ENCODE measurements around the gene ZBTB2. TPM values are rescaled to one million over a fixed set of nuclear protein-coding genes. Genes with fewer than 3 reads are reported as not detected.
"Not testable (repeated sequence)": the region's sequence is repeated elsewhere in the genome, so short reads cannot be mapped to it uniquely, and the experiment has no call there.

Gene ZBTB2
- total RNA-seq, 1 experiment from 2014 or later: 34.6 TPM

- no peak for DNase-seq (ENCODE audit: low read depth)
These were observed 55.4 kb downstream of the ZBTB2 start for GRCh38 chr6:151335930-151336329.

- DNase-seq (ENCODE audit: low read depth): no peak
These were observed 61.1 kb downstream of the ZBTB2 start for GRCh38 chr6:151330130-151330696.

GRCh38 chr6:151327101-151327500 lies 64.3 kb downstream of the ZBTB2 start:
- DNase-seq (ENCODE audit: low read depth): no peak

- no peak for DNase-seq (ENCODE audit: low read depth)
These were observed 65.1 kb downstream of the ZBTB2 start for GRCh38 chr6:151326116-151326825.

GRCh38 chr6:151325075-151326050 lies 66.0 kb downstream of the ZBTB2 start:
- peak; percentile 74 for DNase-seq (ENCODE audit: low read depth)

GRCh38 chr6:151324488-151324825 lies 66.9 kb downstream of the ZBTB2 start:
- DNase-seq (ENCODE audit: low read depth): no peak

- peak; percentile 87 for DNase-seq (ENCODE audit: low read depth)
These were observed 67.4 kb downstream of the ZBTB2 start for GRCh38 chr6:151323791-151324487.

GRCh38 chr6:151322570-151322969 lies 68.8 kb downstream of the ZBTB2 start:
- DNase-seq (ENCODE audit: low read depth): no peak

- DNase-seq (ENCODE audit: low read depth): no peak
These were observed 69.9 kb downstream of the ZBTB2 start for GRCh38 chr6:151321438-151321837.

- no peak for DNase-seq (ENCODE audit: low read depth)
These were observed 71.2 kb downstream of the ZBTB2 start for GRCh38 chr6:151320140-151320539.

- no peak for DNase-seq (ENCODE audit: low read depth)
These were observed 73.4 kb downstream of the ZBTB2 start for GRCh38 chr6:151317995-151318365.

- DNase-seq (ENCODE audit: low read depth): peak; percentile 42
These were observed 74.0 kb downstream of the ZBTB2 start for GRCh38 chr6:151317103-151317994.

- not testable (repeated sequence) for DNase-seq (ENCODE audit: low read depth)
These were observed 75.7 kb downstream of the ZBTB2 start for GRCh38 chr6:151315661-151316060.

Small RNA genes lying within 50 kb of the gene (small RNA-seq; reads per million reads assigned to genes)
- gene RF00019: not detected

Other genes starting within 250 kb of the ZBTB2 start
- 27.3 and 29.8 TPM in 2 replicates for gene AKAP12, start 151.6 kb downstream of the ZBTB2 start, total RNA-seq (2014; rRNA removed; shearing (Covaris generic))
- gene RMND1, start 60.6 kb upstream of the ZBTB2 start, total RNA-seq (2014; rRNA removed; shearing (Covaris generic)): 33.3 and 37.2 TPM in 2 replicates
- not detected in 2 replicates for gene CCDC170, start 102.5 kb upstream of the ZBTB2 start, total RNA-seq (2014; rRNA removed; shearing (Covaris generic))